AG04449 (cell line): ENCODE measurements around the gene LPCAT3.

Experiments
- CTCF ChIA-PET: fragments of 350-600 bp; formaldehyde crosslinking; extraction: SDS; loops from one replicate; lab custom pipeline; 2021; ENCODE audit warnings: antibody characterized with exemption; lab: Yijun Ruan, JAX
- POLR2A ChIA-PET: fragments of 400-600, 350-600 bp; formaldehyde crosslinking; extraction: SDS; loops from one replicate; lab custom pipeline; 2020; ENCODE audit warnings: antibody characterized with exemption, inconsistent platforms; lab: Yijun Ruan, JAX
- DNase-seq: peaks from one replicate; pipeline ENCODE4 v3.0.0-alpha.2; 2010; ENCODE audit warnings: low read depth, low spot score
- H3K4me3 ChIP-seq: 2 replicates; pipeline ENCODE4 v1.5.1; 2011; ENCODE audit warnings: low read depth, mild to moderate bottlenecking, control low read depth, low read length
- TF ChIP-seq, protein P1 (sequence below): IDR thresholded peaks from one replicate; pipeline ENCODE4 v1.5.1; 2011; ENCODE audit warnings: mild to moderate bottlenecking, moderate library complexity, low read length, control low read depth, inconsistent platforms; ENCODE audit not compliant: insufficient read depth; ENCODE audit errors: missing control alignments

LPCAT3 gene

GRCh38 chr12:7009512-7009911 is 8.8 kb downstream of the LPCAT3 start:
- no peak overlapping the region for H3K4me3 ChIP-seq
- ChIA-PET POLR2A (no interaction called here), CTCF (interaction anchor here (0.9 kb wide), 3 partner anchors 9 to 45 kb away, joined by 3 to 5 read pairs (median 3); partner anchors contain the start of gene LPCAT3)
- DNase-seq, result no peak
- TF ChIP-seq, protein P1, sequence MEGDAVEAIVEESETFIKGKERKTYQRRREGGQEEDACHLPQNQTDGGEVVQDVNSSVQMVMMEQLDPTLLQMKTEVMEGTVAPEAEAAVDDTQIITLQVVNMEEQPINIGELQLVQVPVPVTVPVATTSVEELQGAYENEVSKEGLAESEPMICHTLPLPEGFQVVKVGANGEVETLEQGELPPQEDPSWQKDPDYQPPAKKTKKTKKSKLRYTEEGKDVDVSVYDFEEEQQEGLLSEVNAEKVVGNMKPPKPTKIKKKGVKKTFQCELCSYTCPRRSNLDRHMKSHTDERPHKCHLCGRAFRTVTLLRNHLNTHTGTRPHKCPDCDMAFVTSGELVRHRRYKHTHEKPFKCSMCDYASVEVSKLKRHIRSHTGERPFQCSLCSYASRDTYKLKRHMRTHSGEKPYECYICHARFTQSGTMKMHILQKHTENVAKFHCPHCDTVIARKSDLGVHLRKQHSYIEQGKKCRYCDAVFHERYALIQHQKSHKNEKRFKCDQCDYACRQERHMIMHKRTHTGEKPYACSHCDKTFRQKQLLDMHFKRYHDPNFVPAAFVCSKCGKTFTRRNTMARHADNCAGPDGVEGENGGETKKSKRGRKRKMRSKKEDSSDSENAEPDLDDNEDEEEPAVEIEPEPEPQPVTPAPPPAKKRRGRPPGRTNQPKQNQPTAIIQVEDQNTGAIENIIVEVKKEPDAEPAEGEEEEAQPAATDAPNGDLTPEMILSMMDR, result no peak

DNA sequence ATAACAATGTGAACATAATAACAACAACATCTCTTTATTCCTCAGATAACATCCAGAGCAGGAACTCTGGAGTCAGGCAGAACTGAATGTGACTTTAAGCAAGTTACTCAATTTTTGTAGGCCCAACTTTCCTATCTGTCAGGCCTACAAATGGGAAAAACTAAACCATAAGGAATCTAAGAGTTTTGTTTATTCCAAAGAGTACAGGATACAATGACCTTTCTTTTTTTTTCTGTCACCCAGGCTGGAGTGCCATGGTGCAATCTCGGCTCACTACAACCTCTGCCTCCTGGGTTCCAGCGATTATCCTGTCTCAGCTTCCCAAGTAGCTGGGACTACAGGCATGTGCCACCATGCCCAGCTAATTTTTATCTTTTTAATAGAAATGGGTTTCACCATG is 9.4 kb downstream of the LPCAT3 start:
- CTCF ChIA-PET, result interaction anchor here (1.7 to 1.8 kb wide), 2 partner anchors 9 to 10 kb away, joined by 7 read pairs; partner anchors contain the start of gene LPCAT3
- POLR2A ChIA-PET, result interaction anchor here (1.2 kb wide), 1 partner anchor 9 kb away, joined by 3 read pairs; the partner anchor contains the start of gene LPCAT3
- no peak for DNase-seq
- no peak overlapping the region for H3K4me3 ChIP-seq
- TF ChIP-seq, protein P1, result no peak

DNA sequence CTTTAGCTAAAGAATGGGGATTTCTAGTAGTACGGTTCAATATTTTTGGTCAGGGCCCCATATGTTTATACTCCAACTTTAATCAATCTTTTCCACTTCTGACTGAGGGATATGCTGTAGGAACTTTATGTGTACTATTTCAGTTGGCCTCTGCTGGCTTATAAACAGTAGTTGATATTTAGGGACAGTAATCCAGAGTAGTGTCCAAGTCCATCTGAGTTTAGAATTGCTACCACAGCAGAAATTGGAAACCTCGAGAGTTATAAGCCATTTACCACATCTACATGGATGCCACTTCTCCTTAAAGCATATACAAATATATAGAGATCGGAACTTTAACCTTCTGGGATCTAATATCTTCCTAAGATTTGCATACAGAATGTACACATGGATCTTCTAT is 11.6 kb downstream of the LPCAT3 start:
- TF ChIP-seq, protein P1, result no peak
- CTCF ChIA-PET, result interaction anchor here (0.7 to 3.5 kb wide), 2 partner anchors 11 to 42 kb away, joined by 3 to 20 read pairs; partner anchors contain the start of gene LPCAT3
- no peak for DNase-seq
- POLR2A ChIA-PET, result no interaction called here
- H3K4me3 ChIP-seq, result no peak overlapping the region

DNA sequence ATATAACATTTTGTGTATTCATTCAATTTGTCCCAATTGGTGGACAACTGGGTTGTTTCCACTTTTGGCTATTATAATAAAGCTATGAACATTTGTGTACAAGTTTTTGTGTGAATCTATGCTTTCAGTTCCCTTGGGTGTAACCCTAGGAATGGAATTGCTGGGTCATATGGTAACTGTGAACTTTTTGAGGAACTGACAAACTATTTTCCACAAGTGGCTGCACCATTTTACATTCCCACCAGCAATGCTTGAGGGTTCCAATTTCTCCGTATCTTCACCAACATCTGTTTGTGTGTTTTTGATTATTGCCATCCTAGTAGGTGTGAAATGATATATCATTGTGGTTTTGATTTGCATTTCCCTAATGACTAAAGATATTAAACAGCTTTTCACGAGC is 13.0 kb downstream of the LPCAT3 start:
- TF ChIP-seq, protein P1, result no peak
- CTCF ChIA-PET, result interaction anchor here (0.8 to 3.5 kb wide), 4 partner anchors 8 to 49 kb away, joined by 4 to 20 read pairs (median 4); partner anchors contain the start of gene LPCAT3
- POLR2A ChIA-PET, result no interaction called here
- no peak for DNase-seq
- H3K4me3 ChIP-seq, result no peak overlapping the region

- POLR2A ChIA-PET, result no interaction called here
- H3K4me3 ChIP-seq, result no peak overlapping the region
- TF ChIP-seq, protein P1, result no peak
- CTCF ChIA-PET, result interaction anchor here (0.8 to 3.5 kb wide), 6 partner anchors 9 to 80 kb away, joined by 4 to 20 read pairs (median 4); partner anchors contain the start of gene LPCAT3
- no peak for DNase-seq
Measured at GRCh38 chr12:7004840-7005239, 13.4 kb downstream of the LPCAT3 start.

DNA sequence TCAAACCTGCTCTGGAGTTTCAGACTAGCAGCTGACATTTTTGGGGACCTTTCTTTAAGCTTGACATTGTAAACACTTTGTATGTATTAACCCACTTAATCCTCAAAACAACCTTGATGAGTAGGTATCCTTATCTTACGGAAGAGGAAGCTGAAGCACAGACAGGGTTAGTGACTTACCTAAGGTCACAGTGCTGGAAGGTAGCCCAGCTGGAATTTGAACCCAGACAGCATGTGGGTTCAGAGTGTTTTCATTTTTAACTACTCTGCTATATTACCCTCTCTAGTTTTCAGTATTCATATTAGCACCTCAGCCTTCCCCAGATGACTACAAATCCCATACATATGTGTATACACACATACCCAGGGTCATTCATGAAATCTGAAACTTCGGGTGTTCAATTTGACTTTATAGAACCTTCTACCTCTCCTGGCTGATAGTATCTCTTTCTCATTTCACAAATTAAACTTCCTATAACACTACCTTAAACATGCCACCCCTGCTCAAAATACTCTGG is 13.9 kb downstream of the LPCAT3 start:
- TF ChIP-seq, protein P1, result no peak
- POLR2A ChIA-PET, result no interaction called here
- DNase-seq, result no peak
- CTCF ChIA-PET, result interaction anchor here (1.0 to 3.5 kb wide), 5 partner anchors 11 to 80 kb away, joined by 4 to 20 read pairs (median 4); partner anchors contain the start of gene LPCAT3
- H3K4me3 ChIP-seq, result no peak overlapping the region
